GM15510 (cell line): ENCODE measurements around the gene IDH3G.
A peak's percentile ranks its signal among the peaks of the same experiment; 100 is the strongest.

Source experiments
- POLR2A ChIP-seq: IDR thresholded peaks from 3 replicates; pipeline ENCODE4 v1.6.1; 2011; ENCODE audit warnings: borderline replicate concordance; ENCODE audit not compliant: insufficient read length; ENCODE audit errors: extremely low read depth

The IDH3G gene

DNA sequence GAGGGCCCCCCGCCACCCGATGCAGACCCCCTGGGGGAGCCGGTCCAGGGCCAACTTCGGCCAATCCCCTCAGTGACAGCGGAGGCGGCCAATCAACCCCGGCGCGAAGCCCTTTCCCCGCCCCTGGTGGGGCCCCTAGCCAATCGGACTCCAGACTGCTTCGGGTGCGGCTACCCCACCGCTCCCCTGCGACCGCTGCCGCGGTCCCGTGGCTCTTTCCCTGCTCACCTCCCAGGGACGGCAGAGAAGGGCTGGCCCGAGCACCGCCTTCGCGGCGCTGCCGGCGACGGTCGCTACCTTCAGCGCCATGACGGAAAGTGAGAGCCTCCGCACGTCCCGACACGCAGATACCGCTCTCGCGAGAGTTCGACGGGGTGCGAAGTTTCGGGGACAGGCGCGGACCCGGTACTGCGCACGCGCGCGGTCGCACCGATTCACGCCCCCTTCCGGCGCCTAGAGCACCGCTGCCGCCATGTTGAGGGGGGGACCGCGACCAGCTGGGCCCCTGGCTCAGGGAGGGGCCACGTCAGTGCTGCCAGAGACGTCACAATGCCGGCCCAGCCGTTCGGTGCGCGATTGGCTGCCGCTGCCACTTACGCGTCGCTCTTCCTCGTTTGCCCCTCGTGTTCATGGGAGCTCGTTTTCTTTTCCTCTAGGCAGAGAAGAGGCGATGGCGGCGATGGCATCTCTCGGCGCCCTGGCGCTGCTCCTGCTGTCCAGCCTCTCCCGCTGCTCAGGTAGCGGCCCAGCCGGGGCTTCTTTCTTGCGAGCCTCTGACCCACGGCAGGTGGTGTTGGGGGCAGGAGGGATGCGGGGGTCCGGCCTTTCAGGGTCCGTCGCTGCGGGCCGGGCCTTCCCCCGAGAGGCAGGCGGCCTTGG, at the start of gene IDH3G, which contains the start of gene SSR4:
TSS of gene IDH3G (minus strand) at position 358 of the 879 bp plus-strand sequence. CDS start at position 309, 49 bp downstream.
TSS of gene SSR4 (plus strand) at position 651 of the 879 bp plus-strand sequence. CDS start at position 671, 20 bp downstream.
- peak; percentile 61 for TF ChIP-seq POLR2A

- TF ChIP-seq POLR2A: no peak
Observed at GRCh38 chrX:153836921-153837320, 42.7 kb upstream of the IDH3G start.

DNA sequence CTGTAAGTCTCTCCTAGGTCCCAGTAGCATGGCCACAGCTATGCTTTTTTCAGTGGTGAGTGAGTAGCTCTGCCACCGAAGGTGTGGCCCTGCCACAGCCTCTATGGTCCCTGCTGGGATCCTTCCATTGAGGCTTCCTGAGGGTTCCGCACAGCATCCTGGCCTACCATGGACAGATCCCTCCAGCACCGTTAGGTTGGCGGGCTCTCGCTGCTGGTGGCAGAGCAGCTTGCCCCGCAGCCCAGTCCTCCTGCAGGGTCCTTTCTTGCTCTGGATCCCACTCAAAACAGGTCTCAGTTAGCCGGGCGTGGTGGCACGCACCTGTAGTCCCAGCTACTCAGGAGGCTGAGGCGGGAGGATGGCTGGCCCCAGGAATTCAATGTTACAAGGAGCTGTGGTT, 38.6 kb upstream of the IDH3G start:
- TF ChIP-seq POLR2A: no peak

DNA sequence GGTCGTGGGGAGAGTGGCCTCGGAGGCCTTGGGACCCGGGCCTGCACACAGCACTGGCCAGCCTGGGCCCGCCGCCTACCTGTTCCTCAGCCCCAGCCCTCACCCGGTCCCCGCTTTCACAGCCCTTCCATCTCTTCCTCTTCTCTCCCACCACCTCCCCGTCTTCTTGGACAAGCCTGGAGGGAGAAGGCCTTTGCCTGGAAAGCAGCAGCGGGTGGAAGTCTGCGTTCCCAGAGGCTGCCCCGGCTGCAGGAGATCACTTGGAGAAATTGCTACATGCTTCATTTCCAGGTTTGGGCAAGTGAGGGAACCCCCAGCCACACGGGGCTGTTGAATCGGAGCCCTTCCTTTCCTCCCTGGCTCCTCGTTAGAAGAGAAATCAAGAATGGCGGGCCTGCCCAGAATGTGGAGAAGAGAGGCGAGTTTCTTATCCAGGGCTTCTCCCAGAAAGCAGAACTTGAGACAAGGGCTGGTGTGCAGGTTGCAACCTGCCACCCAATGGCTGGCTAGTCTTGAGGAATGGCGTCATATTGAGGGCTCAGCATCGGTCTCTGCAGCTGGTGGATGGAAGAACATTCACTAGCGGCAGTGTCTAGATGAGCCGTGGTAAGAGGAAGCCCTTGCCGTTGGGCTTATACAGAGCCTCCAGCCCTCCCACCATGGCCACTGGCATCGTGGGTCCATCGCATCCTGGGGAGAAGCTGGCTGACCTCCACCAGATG, 37.4 kb upstream of the IDH3G start:
- no peak for TF ChIP-seq POLR2A

- no peak for TF ChIP-seq POLR2A
Observed at GRCh38 chrX:153830640-153831428, 36.7 kb upstream of the IDH3G start.

GRCh38 chrX:153829799-153830639, 35.8 kb upstream of the IDH3G start, which contains the start of gene PDZD4:
Gene PDZD4, minus strand, starts transcription at chrX:153830544. Its CDS starts 246 bp downstream, at chrX:153830298.
- no peak for TF ChIP-seq POLR2A

GRCh38 chrX:153829549-153829798, 35.3 kb upstream of the IDH3G start:
- TF ChIP-seq POLR2A: no peak

DNA sequence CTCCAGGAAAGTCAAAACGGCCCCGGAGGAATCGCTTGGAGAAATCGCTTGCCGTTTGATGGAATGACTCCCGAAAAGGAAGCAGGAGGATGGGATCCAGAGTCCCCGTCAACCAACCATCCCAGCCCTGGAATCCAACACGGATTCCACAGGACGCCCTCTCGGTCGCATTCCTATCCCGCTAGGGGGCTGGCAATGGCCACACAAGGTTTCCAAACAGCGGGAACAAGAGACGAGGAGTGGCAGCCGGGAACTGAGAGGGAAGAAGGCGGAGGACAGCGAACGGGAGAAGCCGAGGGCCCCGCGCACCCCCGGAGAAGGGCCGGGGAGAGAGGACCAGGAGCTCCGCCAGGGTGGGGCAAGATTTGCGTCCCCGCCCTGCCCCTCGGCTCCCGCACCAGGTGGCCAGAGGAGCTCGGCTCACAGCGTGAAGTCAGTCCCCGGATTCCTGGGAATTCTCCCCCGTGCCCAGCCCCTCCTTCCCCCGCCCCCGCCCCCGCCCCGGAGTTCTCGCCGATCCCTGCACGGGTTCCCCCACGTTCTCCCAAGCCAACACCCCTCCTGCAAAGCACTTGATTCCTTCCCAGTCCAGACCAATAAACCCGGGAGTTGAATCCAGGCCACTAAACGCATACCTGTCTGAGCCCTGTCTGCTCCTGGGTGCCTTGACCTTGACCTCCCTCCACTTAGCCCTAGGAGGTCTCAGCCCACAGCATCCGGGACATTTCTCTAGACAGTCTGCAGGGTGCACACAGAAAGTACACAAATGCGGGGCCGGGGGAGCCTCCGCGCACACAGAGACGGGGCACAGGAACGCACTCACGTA, 34.8 kb upstream of the IDH3G start:
- no peak for TF ChIP-seq POLR2A

- TF ChIP-seq POLR2A: no peak
Observed at GRCh38 chrX:153828308-153828707, 34.1 kb upstream of the IDH3G start.

- TF ChIP-seq POLR2A: no peak
Observed at GRCh38 chrX:153827903-153828302, 33.7 kb upstream of the IDH3G start.

DNA sequence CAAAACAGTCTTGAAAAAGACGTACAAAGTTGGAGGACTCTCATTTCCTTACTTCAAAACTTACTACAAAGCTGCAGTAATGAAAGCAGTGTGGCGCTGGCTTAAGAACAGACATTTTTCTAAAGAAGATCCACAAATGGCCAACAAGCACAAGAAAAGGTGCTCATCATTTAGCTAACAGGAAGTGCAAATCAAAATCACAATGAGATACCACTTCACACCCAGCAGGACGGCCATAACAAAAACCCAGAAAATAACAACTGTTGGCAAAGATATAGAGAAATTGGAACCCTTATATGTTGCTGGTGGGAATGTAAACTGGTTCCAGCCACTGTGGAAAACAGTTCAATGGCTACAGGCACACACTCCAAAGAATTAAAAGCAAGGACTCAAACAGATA, 32.8 kb upstream of the IDH3G start:
- TF ChIP-seq POLR2A: no peak

DNA sequence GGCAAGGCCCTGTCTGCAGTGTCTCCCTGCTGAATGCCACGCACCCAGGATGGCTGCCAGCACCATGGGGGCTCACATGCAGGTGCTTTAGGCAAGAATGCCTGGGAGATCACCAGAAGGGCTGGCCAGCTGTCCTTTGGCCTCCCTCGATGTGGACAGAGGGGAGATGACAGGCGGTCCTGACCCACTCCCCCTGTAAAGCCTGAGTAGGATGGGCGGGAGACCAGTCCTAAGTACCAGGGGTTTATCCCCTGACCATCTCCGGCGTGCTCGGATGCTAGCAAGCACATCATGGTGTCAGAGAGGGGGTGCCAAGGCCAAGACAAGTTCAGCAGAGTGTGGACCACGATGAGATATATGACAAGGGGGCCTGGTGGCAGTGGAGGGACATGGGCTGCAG, 30.9 kb upstream of the IDH3G start:
- no peak for TF ChIP-seq POLR2A

GRCh38 chrX:153824348-153824747, 30.2 kb upstream of the IDH3G start:
- TF ChIP-seq POLR2A: no peak
